ENCODE measurements around the gene GPC6. TPM values are rescaled to one million over a fixed set of nuclear protein-coding genes. Genes with fewer than 3 reads are reported as not detected.

The GPC6 gene
- total and polyA plus RNA-seq, 2 donors (not counting 3 experiments of a cell fraction or from before 2014, with no cell fraction given) = 0.01 TPM; not detected in 1

GRCh38 chr13:94308832-94309231, 1082.2 kb downstream of the GPC6 start:
- ChIA-PET POLR2A (no interaction called here), CTCF (no interaction called here)
- no peak overlapping the region for H2AFZ ChIP-seq (ENCODE audit: low read depth, low read length)

More at GRCh38 chr13:94308832-94309231, 1082.2 kb downstream of the GPC6 start:
- intact Hi-C loops (cut with micrococcal nuclease) = no loop called here
- H3K9ac ChIP-seq (replicated peaks; ENCODE audit: extremely low read depth, insufficient read depth, low read length) = no peak overlapping the region
- H3K27me3 ChIP-seq (ENCODE audit: control insufficient read depth in 2 of 2, insufficient read depth in 2 of 2, low read length in 2 of 2) = no peaks in the 10 kb centered on the region
- H3K79me2 ChIP-seq (ENCODE audit: control insufficient read depth, insufficient read depth, low read length) = no peaks in the 10 kb centered on the region
- H3K4me1 ChIP-seq (ENCODE audit: control insufficient read depth, extremely low read depth, insufficient read depth, low read length) = peaks cover 56% of the 10 kb centered on the region
- BruUV-seq (replicated peaks) = no TSS peak
- H3K27ac ChIP-seq (ENCODE audit: insufficient read depth, low read depth, low read length) = no peak overlapping the region
- H3K4me2 ChIP-seq (ENCODE audit: insufficient read depth, low read length) = no peak overlapping the region
- TF ChIP-seq FOS (IDR thresholded peaks at IDR 0.05; ENCODE audit: borderline replicate concordance, insufficient read depth, low read length) (no peak), POLR2AphosphoS5 (IDR thresholded peaks at IDR 0.05; ENCODE audit: insufficient read depth, low read depth, low read length) (no peak), JUN (IDR thresholded peaks at IDR 0.05; ENCODE audit: borderline replicate concordance, insufficient read depth, insufficient read length, low read depth) (no peak), GATA2 (IDR thresholded peaks at IDR 0.05; ENCODE audit: insufficient read depth, insufficient read length, low read depth, low read length) (no peak), POLR2A (IDR thresholded peaks at IDR 0.05; ENCODE audit: low read depth, low read length) (no peak), MYC (IDR thresholded peaks at IDR 0.05; ENCODE audit: low read depth, low read length) (no peak), CTCF (IDR thresholded peaks at IDR 0.05; ENCODE audit: extremely low read depth in 1 of 2, insufficient read depth in 1 of 2, low read depth in 1 of 2, low read length in 2 of 2) (no peak), EZH2 (IDR thresholded peaks at IDR 0.05; ENCODE audit: borderline replicate concordance, low read depth, low read length, severe bottlenecking) (no peak)
- TF ChIP-seq, protein P1, sequence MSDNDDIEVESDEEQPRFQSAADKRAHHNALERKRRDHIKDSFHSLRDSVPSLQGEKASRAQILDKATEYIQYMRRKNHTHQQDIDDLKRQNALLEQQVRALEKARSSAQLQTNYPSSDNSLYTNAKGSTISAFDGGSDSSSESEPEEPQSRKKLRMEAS (IDR thresholded peaks at IDR 0.05; ENCODE audit: insufficient read depth, insufficient read length) = no peak
- no peaks in the 10 kb centered on the region for H3K36me3 ChIP-seq (ENCODE audit: control insufficient read depth in 2 of 2, extremely low read depth in 1 of 2, insufficient read depth in 2 of 2, low read length in 2 of 2)
- dilution Hi-C loops (cut with MboI; ENCODE audit: extremely low pct_ligation_motif_present, low sequenced_read_pairs) = no loop called here
- no peak overlapping the region for H3K4me3 ChIP-seq (replicated peaks in 1 of 3; ENCODE audit: insufficient read depth in 1 of 3, low read depth in 1 of 3, low read length in 3 of 3)
- H4K20me1 ChIP-seq (replicated peaks; ENCODE audit: control insufficient read depth, extremely low read depth, insufficient read depth, low read length) = no peaks in the 10 kb centered on the region
- FAIRE-seq = no peak
- no peak for DNase-seq (ENCODE audit: low read depth, low spot score)
- H3K9me3 ChIP-seq (replicated peaks; ENCODE audit: control insufficient read depth, insufficient read depth, low read length) = no peaks in the 10 kb centered on the region
- no peaks in the 10 kb centered on the region for H3K9me1 ChIP-seq (replicated peaks; ENCODE audit: control insufficient read depth, extremely low read depth, insufficient read depth, low read length)

Data from endothelial cell of umbilical vein (primary cell).